WERI-Rb-1 (cell line): ENCODE results near the gene CRYBB1.

Source experiments
- DNase-seq: peaks from one replicate; pipeline ENCODE4 v3.0.0-alpha.2; 2020
- H3K27ac ChIP-seq: fragments of 250-450 bp; sonication (Bioruptor Pico); 2 replicates; pipeline ENCODE4 v1.5.1; 2020; ENCODE audit warnings: mild to moderate bottlenecking, moderate library complexity
- H3K27me3 ChIP-seq: fragments of 250-450 bp; sonication (Bioruptor Pico); 2 replicates; pipeline ENCODE4 v1.5.1; 2021; ENCODE audit warnings: mild to moderate bottlenecking, low read depth, moderate library complexity; ENCODE audit not compliant: insufficient read depth, severe bottlenecking
- H3K36me3 ChIP-seq: fragments of 250-450 bp; sonication (Bioruptor Pico); 2 replicates; pipeline ENCODE4 v1.5.1; 2020; ENCODE audit warnings: mild to moderate bottlenecking, moderate library complexity
- H3K4me3 ChIP-seq: 2 replicates; pipeline ENCODE4 v1.5.1; 2011; ENCODE audit warnings: low read depth, mild to moderate bottlenecking, control low read depth, low read length
- H3K9me3 ChIP-seq: fragments of 250-450 bp; sonication (Bioruptor Pico); 2 replicates; pipeline ENCODE4 v1.5.1; 2021; ENCODE audit warnings: mild to moderate bottlenecking, moderate library complexity; ENCODE audit not compliant: severe bottlenecking
- CTCF ChIP-seq: IDR thresholded peaks from 2 replicates; pipeline ENCODE4 v1.5.1; 2011; ENCODE audit warnings: low read depth, mild to moderate bottlenecking, control low read depth, inconsistent platforms, low read length

Gene CRYBB1

GRCh38 chr22:26617271-26618199 is at the start of gene CRYBB1:
TSS of gene CRYBB1 (minus strand) at chr22:26618027. CDS start at chr22:26616319, 1,708 bp downstream.
- H3K27me3 ChIP-seq: no peaks in the 10 kb centered on the region
- DNase-seq: no peak
- H3K4me3 ChIP-seq: no peak within 1 kb of the TSS
- H3K27ac ChIP-seq: no peak within 1 kb of the TSS
- no peaks in the 10 kb centered on the region for H3K36me3 ChIP-seq
- TF ChIP-seq CTCF: no peak
- H3K9me3 ChIP-seq: no peaks in the 10 kb centered on the region

GRCh38 chr22:26667140-26667539 is 49.3 kb upstream of the CRYBB1 start:
- Histone ChIP-seq H3K9me3 (no peaks in the 10 kb centered on the region), H3K27ac (no peak overlapping the region), H3K27me3 (no peaks in the 10 kb centered on the region), H3K36me3 (no peaks in the 10 kb centered on the region), H3K4me3 (no peak overlapping the region)
- TF ChIP-seq CTCF: no peak
- DNase-seq: no peak

DNA sequence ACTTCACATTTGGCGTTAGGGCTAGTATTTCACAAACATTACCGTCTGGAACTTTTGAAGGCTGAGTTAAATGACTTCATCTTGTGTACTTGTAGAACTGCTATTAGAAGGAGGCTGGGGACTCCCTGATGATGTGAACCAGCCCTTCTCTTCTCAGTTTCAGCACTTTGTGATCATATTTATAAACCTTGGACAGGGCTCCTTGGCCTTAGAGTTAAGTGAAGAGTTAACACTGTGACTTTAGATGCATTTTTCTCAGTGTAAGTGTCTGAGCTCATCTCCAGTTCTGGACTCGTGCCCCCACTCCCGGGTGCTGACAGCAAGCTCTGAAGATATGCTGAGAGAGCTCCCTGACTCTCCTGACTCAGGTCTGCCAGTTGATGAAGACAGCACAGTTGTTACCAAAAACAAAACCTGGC is 48.0 kb upstream of the CRYBB1 start:
- no peaks in the 10 kb centered on the region for H3K9me3 ChIP-seq
- DNase-seq: no peak
- TF ChIP-seq CTCF: no peak
- no peak overlapping the region; the same call in 1 of the 2 replicates for H3K27ac ChIP-seq
- H3K4me3 ChIP-seq: no peak overlapping the region
- H3K36me3 ChIP-seq: no peaks in the 10 kb centered on the region
- H3K27me3 ChIP-seq: no peaks in the 10 kb centered on the region

DNA sequence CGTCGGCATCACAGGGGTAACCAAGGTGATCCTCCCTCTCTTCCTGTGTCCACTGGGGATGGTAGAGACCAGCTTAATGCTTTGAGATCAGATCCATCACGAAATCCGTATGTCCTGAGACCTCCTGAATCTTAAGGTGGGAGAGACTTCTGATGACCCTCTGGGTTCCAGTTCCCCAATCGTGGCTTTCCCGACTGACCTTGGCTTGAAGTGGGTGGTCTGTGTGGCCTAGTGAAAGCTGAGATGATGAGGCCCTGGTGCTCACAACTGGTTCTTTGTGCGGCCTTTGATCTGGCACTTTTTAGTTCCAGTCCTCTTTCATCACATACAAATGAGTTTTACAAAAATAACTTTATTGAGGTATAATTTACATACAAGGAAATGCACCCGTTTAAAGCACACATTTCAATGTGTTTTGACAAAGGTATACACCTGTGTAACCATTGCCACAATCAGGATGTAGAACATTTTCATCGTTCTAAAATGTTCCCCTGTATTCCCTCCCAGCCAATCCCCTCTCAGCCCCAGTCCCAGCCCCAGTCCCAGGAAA is 45.6 kb upstream of the CRYBB1 start:
- Histone ChIP-seq H3K36me3 (no peaks in the 10 kb centered on the region), H3K27ac (no peak overlapping the region), H3K4me3 (no peak overlapping the region), H3K9me3 (no peaks in the 10 kb centered on the region), H3K27me3 (no peaks in the 10 kb centered on the region)
- no peak for DNase-seq
- TF ChIP-seq CTCF: no peak

DNA sequence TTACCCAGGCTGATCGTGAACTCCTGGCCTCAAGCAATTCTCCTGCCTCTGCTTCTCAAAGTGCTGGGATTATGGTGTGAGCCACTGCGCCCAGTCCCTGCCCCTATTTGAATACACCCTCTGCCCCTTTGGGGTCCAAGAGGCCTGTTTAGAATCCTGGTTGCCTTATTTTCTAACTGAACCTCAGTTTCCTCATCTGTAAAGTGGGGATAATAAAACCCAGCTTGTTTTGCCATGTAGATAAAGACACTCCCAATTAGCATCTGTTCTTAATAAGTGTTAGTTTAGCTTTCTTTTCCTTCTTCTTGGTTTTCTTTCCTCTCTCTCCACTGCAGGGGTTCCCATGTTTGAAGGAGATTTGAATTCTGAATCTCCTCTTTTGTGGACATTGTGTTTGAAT is 44.3 kb upstream of the CRYBB1 start:
- no peaks in the 10 kb centered on the region for H3K36me3 ChIP-seq
- H3K9me3 ChIP-seq: no peaks in the 10 kb centered on the region

More for the DNA sequence above, 44.3 kb upstream of the CRYBB1 start:
- DNase-seq: no peak
- no peak for TF ChIP-seq CTCF
- Histone ChIP-seq H3K27ac (no peak overlapping the region), H3K27me3 (peaks cover 12% of the 10 kb centered on the region), H3K4me3 (no peak overlapping the region)
